PC-3 (cell line): Measurements from ENCODE around the gene ADGRL3. TPM values are rescaled to one million over a fixed set of nuclear protein-coding genes. Genes with fewer than 3 reads are reported as not detected.

Source experiments
- ATAC-seq: fragments of 200-7000 bp; cut with Tn5 transposase; 2 replicates; pipeline ENCODE4 v1.9.1; 2020; ENCODE audit warnings: mild to moderate bottlenecking, moderate library complexity
- BruUV-seq: library from RNA; stranded (reverse); fragments of 400-500 nt; replicated peaks from 2 replicates; lab custom pipeline; 2021; lab: Mats Ljungman, UMichigan
- CTCF ChIA-PET: fragments of 300-600 bp; sonication (Branson Sonifier 250); formaldehyde crosslinking; loops from one replicate; lab custom pipeline; 2022; ENCODE audit warnings: antibody characterized with exemption; lab: Charles Lee
- POLR2A ChIA-PET: fragments of 300-600 bp; sonication (Branson Sonifier 250); formaldehyde crosslinking; loops from one replicate; lab custom pipeline; 2022; ENCODE audit warnings: antibody characterized with exemption; ENCODE audit not compliant: unreplicated experiment; lab: Charles Lee
- DNase-seq: peaks from one replicate; pipeline ENCODE4 v3.0.0-alpha.2; 2015
- H2AFZ ChIP-seq: fragments of 300-600 bp; sonication (generic); 2 replicates; pipeline ENCODE4 v1.6.0; 2016; ENCODE audit warnings: antibody characterized with exemption, low read length
- H3F3A ChIP-seq: fragments of 300-600 bp; sonication (generic); one replicate; pipeline ENCODE4 v1.6.0; 2017; ENCODE audit warnings: antibody characterized with exemption, low read length, control low read depth, mild to moderate bottlenecking; ENCODE audit not compliant: unreplicated experiment
- H3K27ac ChIP-seq: fragments of 300-600 bp; sonication (generic); 2 replicates; pipeline ENCODE4 v1.5.1; 2016; ENCODE audit warnings: mild to moderate bottlenecking, low read length
- H3K27me3 ChIP-seq: fragments of 300-600 bp; sonication (generic); 2 replicates; pipeline ENCODE4 v1.6.1; 2016; ENCODE audit warnings: low read length, mixed read lengths
- H3K36me3 ChIP-seq: fragments of 300-600 bp; sonication (generic); 2 replicates; pipeline ENCODE4 v1.6.1; 2016; ENCODE audit warnings: low read depth, mixed run types, low read length, mixed read lengths
- H3K4me1 ChIP-seq: fragments of 300-600 bp; sonication (generic); 2 replicates; pipeline ENCODE4 v1.5.1; 2016; ENCODE audit warnings: low read length; ENCODE audit not compliant: insufficient read depth
- H3K4me2 ChIP-seq: fragments of 300-600 bp; sonication (generic); 2 replicates; pipeline ENCODE4 v1.6.0; 2016; ENCODE audit warnings: low read length
- H3K4me3 ChIP-seq: fragments of 300-600 bp; sonication (generic); 2 replicates; pipeline ENCODE4 v1.5.1; 2016; ENCODE audit warnings: mild to moderate bottlenecking, low read length, mixed read lengths
- H3K79me2 ChIP-seq: fragments of 300-600 bp; sonication (generic); 2 replicates; pipeline ENCODE4 v1.6.1; 2017; ENCODE audit warnings: low read length, mixed read lengths
- H3K9ac ChIP-seq: fragments of 300-600 bp; sonication (generic); 2 replicates; pipeline ENCODE4 v1.6.0; 2016; ENCODE audit warnings: mild to moderate bottlenecking, low read length
- H3K9me2 ChIP-seq: fragments of 300-600 bp; sonication (generic); replicated peaks from 2 replicates; pipeline ENCODE4 v1.6.1; 2016; ENCODE audit warnings: mixed run types, low read length, mixed read lengths
- H3K9me3 ChIP-seq: fragments of 300-600 bp; sonication (generic); 2 replicates; pipeline ENCODE4 v1.6.1; 2016; ENCODE audit warnings: low read length, mixed read lengths
- H4K20me1 ChIP-seq: fragments of 300-600 bp; sonication (generic); 2 replicates; pipeline ENCODE4 v1.6.1; 2016; ENCODE audit warnings: low read length, mixed read lengths
- EZH2 ChIP-seq: fragments of 300-600 bp; sonication (generic); IDR thresholded peaks from one replicate; pipeline ENCODE4 v1.6.1; 2017; ENCODE audit warnings: antibody characterized with exemption, mild to moderate bottlenecking, low read length; ENCODE audit not compliant: unreplicated experiment
- EZH2phosphoT487 ChIP-seq: fragments of 300-600 bp; sonication (generic); IDR thresholded peaks from 2 replicates; pipeline ENCODE4 v1.6.1; 2018; ENCODE audit warnings: mild to moderate bottlenecking, antibody characterized with exemption, low read length, borderline replicate concordance
- intact Hi-C: fragments of 100-400 bp; cut with micrococcal nuclease; formaldehyde crosslinking; loops from 2 replicates; pipeline ENCODE4 v1.9.0; 2023
- total RNA-seq: library from RNA; depleted of rRNA; stranded (reverse); fragments of >200 nt; gene quantifications from 2 replicates; pipeline ENCODE4 v1.2.3, GENCODE V29; 2014
- TF ChIP-seq, protein P1 (sequence below): fragments of 300-600 bp; sonication (generic); conservative IDR thresholded peaks from 2 replicates; pipeline ENCODE4 v1.5.1; 2017; ENCODE audit warnings: antibody characterized with exemption, low read depth, mild to moderate bottlenecking, low read length

ADGRL3 gene
- total RNA-seq, 1 experiment from 2014 or later, result 0.66 TPM

DNA sequence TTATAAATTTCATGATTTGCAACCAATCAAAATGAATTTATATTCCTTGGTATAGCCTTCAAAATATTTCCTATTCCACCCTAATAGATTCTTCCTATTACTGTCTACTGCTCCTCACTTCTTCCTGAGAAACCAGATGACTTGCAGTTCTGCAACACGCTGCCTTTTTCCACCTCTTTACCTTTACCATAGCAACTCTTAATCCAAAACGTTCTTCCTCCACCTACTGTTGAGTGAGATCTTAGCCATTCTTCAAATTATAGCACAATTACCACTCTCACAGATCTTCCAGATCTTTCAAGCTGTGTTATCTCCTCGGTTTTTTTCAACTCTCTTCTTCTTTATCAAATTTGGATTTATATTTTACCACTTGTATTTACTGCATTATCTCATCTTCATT, 289.8 kb downstream of the ADGRL3 start:
- intact Hi-C loops, result no loop called here
- no peak overlapping the region for H3K4me2 ChIP-seq
- H3K9me3 ChIP-seq, result no peaks in the 10 kb centered on the region
- H2AFZ ChIP-seq, result peak overlapping the region; percentile 28; the same call in 1 of the 2 replicates
- TF ChIP-seq, protein P1, sequence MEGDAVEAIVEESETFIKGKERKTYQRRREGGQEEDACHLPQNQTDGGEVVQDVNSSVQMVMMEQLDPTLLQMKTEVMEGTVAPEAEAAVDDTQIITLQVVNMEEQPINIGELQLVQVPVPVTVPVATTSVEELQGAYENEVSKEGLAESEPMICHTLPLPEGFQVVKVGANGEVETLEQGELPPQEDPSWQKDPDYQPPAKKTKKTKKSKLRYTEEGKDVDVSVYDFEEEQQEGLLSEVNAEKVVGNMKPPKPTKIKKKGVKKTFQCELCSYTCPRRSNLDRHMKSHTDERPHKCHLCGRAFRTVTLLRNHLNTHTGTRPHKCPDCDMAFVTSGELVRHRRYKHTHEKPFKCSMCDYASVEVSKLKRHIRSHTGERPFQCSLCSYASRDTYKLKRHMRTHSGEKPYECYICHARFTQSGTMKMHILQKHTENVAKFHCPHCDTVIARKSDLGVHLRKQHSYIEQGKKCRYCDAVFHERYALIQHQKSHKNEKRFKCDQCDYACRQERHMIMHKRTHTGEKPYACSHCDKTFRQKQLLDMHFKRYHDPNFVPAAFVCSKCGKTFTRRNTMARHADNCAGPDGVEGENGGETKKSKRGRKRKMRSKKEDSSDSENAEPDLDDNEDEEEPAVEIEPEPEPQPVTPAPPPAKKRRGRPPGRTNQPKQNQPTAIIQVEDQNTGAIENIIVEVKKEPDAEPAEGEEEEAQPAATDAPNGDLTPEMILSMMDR, result no peak
- TF ChIP-seq EZH2phosphoT487 (no peak), EZH2 (no peak)
- no peaks in the 10 kb centered on the region for H4K20me1 ChIP-seq
- ChIA-PET CTCF (no interaction called here), POLR2A (no interaction called here)
- no peaks in the 10 kb centered on the region for H3K36me3 ChIP-seq
- DNase-seq (no peak), ATAC-seq (no peak)
- no peaks in the 10 kb centered on the region for H3K27me3 ChIP-seq
- H3K9ac ChIP-seq, result no peak overlapping the region
- H3K9me2 ChIP-seq, result no peaks in the 10 kb centered on the region
- no peak overlapping the region for H3K27ac ChIP-seq
- no peak overlapping the region for H3K4me3 ChIP-seq
- BruUV-seq, result no TSS peak
- no peaks in the 10 kb centered on the region for H3K4me1 ChIP-seq
- no peaks in the 10 kb centered on the region for H3K79me2 ChIP-seq
- no peaks in the 10 kb centered on the region for H3F3A ChIP-seq

GRCh38 chr4:61493041-61493440, 292.9 kb downstream of the ADGRL3 start:
- Histone ChIP-seq H3F3A (no peaks in the 10 kb centered on the region), H2AFZ (no peak overlapping the region), H3K4me2 (no peak overlapping the region), H3K4me3 (no peak overlapping the region), H3K27me3 (no peaks in the 10 kb centered on the region), H4K20me1 (no peaks in the 10 kb centered on the region), H3K9me2 (no peaks in the 10 kb centered on the region), H3K9ac (no peak overlapping the region), H3K36me3 (no peaks in the 10 kb centered on the region), H3K9me3 (no peaks in the 10 kb centered on the region), H3K79me2 (no peaks in the 10 kb centered on the region), H3K27ac (no peak overlapping the region), H3K4me1 (no peaks in the 10 kb centered on the region)
- ChIA-PET CTCF (no interaction called here), POLR2A (no interaction called here)
- BruUV-seq, result no TSS peak
- no peak for DNase-seq
- no peak for TF ChIP-seq EZH2phosphoT487
- TF ChIP-seq, protein P1, result no peak
- no peak for TF ChIP-seq EZH2
- intact Hi-C loops, result no loop called here
- no peak for ATAC-seq

DNA sequence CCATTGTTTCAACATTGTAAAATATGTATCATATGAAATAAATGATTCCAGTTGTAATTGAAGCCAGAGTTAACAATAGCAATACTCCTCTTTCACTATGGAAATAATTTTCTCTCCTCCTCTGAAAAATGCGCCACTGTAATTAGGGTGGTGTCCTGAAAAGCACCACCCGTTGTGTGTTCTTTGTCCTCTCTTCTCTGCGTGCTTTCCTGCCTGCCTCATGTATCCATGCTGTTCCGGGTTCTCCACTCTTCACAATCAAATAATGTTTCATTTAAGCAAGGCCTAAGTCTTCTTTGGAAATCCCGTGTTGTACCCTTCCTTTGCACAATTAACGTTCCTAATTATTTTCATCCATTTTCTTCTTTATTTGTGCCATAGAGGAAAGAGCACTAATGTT, 293.3 kb downstream of the ADGRL3 start:
- Histone ChIP-seq H3K9ac (no peak overlapping the region), H3K27me3 (no peaks in the 10 kb centered on the region), H3K27ac (no peak overlapping the region), H3F3A (no peaks in the 10 kb centered on the region), H3K4me2 (no peak overlapping the region), H3K36me3 (no peaks in the 10 kb centered on the region), H3K79me2 (no peaks in the 10 kb centered on the region), H4K20me1 (no peaks in the 10 kb centered on the region), H3K9me2 (no peaks in the 10 kb centered on the region), H3K9me3 (no peaks in the 10 kb centered on the region), H3K4me3 (no peak overlapping the region), H3K4me1 (no peaks in the 10 kb centered on the region), H2AFZ (no peak overlapping the region)
- ChIA-PET POLR2A (interaction anchor here (0.5 kb wide), 1 partner anchor 50 kb away, joined by 3 read pairs; no protein-coding TSS in a partner anchor), CTCF (no interaction called here)
- BruUV-seq, result no TSS peak
- DNase-seq (no peak), ATAC-seq (no peak)
- intact Hi-C loops, result no loop called here
- TF ChIP-seq EZH2phosphoT487 (no peak), EZH2 (no peak)
- TF ChIP-seq, protein P1, result no peak
